NOMO-1 treated with DMSO at 0.1 percent for 48 hours (cell line): ENCODE measurements around the gene TGIF1.

Source experiments
- DNase-seq: peaks from one replicate; lab custom pipeline; 2025; ENCODE audit not compliant: unreplicated experiment; lab: John Stamatoyannopoulos, UW

TGIF1 gene

DNA sequence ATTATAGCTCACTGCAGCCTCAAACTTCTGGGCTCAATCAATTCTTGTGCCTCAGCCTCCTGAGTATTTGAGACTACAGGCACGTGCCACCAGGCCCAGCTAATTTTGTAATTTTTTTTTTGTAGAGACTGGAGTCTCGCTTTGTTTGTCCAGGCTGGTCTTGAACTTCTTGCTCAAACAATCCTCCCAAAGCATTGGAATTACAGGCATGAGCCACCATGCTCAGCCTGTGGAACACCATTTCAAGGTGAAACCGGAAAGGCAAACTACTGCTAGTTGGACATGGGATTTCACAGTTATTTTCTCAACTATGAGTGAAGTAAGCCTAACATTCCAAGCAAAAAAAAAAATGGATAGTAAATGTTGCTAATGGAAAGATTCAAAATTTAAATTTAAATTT is 20.9 kb upstream of the TGIF1 start:
- no peak for DNase-seq

DNA sequence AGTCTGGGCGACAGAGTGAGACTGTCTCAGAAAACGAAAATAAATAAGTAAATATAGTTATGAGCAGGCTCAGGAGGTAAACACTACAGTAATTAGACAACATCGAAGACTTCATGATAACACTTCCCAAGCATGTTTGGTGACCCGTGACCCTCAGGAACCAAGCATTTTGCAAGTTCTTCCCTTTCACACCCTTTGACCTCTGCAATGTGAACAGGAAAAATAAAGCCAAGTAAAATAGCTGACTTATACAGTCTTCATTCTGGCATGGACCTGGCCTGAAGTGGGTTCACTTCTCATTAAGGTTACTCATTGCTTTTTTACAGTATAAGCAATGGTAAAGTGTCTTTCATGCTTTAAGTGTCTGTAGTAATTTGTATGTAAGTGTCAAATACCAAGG is 15.3 kb upstream of the TGIF1 start:
- no peak for DNase-seq

DNA sequence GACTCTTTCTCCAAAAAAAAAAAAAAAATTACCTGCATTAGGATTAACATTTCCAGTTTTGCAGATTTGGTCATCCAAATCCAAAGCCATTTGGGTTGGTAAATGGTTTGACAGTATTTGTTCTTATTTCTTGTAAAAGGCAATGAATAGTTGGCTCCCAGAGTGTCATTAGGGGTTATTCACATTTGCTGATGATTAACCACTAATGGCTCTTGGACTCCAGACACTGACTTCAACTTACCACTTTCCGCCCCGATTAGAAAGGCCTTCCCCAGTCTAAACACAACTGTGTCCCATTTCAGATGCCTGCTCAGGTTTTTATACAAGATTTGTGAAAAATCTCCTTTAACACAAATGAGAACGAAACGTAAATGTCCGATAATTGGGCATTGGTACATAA is 9.6 kb upstream of the TGIF1 start:
- DNase-seq, result no peak

DNA sequence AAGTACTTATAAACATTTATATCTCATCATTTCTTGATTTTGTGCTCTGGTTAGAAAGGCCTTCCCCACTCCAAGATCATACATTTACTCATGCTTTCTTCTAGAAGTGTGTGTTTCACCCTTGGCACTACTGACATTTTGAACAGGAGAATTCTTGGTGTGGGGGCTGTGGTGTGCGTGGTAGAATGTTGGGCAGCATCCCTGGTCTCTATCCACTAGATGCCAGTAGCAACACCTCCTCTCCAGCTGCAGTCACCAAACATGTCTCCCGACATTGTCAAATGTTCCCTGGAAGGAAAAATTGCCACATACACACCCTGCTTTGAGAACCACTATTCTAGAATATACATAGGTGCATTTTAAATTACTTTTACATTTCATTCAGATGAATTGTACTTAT is 8.7 kb upstream of the TGIF1 start:
- no peak for DNase-seq

DNA sequence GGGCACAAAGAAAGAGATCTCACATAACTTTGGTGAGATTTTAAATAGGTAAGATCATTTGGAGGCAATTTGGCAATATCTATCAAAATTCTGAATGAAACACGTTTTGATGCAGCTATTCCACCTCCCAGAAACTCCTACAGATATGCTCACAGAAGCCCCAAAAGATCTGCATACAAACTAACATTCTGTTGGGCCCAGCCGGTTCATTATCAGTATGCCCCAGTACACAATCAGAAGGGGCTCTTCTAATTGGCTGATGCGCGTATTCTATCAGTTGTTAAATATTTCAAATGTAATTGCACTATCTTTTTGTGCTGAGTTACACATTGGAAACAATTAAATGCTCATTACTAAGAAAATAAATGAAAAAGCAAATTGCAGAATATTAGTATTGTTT is 7.1 kb upstream of the TGIF1 start:
- no peak for DNase-seq

DNA sequence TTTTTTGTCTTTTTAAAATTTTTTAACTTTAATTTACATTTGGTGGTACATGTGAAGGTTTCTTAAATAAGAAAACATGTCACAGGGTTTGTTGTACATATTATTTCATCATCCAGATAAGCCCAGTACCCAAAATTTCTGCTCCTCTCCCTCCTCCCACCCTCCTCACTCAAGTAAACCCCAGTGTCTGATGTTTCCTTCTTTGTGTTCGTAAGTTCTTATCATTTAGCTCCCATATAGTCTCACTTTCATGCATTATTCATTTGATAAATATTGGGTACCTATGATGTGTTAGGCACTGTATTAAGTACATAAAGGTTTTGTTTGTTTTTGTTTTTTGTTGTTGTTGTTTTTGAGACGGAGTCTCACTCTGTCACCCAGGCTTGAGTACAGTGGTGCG is 5.7 kb upstream of the TGIF1 start:
- DNase-seq, result no peak

DNA sequence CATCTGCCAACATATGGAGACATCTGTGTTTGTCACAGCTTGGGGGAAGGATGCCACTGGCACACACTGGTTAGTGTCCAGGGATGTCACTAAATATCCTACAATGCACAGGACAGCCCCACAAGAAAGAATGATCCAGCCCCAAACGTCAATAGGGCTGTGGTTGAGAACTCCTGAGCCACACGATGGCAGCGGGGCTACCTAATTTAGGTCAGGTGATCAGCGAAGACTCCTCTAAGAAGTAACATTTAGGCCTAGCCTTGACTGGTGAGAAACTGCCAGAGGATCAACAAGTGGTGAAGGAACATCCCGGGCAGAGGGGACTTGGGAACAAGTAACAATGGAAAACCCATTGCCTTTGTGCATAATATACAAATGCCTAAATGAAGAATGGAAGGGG is 5.0 kb upstream of the TGIF1 start:
- no peak for DNase-seq

DNA sequence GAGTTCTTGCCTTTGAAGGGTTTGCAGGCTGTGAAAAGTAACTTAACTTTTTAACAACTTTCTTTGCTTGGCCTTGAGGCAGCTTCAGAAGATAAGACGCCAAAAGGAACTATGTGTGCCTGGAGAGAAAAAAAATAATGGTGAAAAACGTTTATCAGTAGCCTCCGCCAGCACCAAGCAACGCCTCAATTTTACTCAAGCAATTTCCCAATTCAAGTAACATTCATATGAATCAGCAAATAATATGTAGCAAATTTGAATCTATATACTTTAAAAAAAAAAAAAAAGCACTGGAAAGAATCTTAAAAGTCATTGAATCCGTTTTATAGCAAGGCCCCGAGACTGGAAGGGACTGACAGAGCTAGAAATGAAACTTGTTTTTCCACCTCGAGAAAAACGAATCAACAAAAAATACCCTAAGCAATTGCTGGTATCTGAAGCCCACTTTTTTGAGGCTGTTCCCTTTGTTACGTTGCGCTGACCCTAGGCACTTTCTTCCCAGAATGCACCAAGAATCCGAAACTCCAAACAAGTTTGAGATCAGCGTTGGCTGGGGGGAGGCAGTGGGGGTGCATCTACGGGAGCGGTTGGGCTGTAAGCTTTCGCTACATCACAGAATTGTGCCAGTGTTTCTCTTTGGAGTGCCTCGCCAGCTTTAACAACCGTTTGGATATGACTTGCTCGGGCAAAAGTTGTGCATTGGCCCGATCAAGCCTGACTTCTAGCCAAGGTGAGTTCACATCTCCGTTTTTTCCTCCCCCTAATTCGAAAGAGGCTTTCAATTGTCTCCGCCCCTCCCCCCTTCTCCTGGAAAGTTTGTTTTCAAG is 2.7 kb upstream of the TGIF1 start:
- no peak for DNase-seq

DNA sequence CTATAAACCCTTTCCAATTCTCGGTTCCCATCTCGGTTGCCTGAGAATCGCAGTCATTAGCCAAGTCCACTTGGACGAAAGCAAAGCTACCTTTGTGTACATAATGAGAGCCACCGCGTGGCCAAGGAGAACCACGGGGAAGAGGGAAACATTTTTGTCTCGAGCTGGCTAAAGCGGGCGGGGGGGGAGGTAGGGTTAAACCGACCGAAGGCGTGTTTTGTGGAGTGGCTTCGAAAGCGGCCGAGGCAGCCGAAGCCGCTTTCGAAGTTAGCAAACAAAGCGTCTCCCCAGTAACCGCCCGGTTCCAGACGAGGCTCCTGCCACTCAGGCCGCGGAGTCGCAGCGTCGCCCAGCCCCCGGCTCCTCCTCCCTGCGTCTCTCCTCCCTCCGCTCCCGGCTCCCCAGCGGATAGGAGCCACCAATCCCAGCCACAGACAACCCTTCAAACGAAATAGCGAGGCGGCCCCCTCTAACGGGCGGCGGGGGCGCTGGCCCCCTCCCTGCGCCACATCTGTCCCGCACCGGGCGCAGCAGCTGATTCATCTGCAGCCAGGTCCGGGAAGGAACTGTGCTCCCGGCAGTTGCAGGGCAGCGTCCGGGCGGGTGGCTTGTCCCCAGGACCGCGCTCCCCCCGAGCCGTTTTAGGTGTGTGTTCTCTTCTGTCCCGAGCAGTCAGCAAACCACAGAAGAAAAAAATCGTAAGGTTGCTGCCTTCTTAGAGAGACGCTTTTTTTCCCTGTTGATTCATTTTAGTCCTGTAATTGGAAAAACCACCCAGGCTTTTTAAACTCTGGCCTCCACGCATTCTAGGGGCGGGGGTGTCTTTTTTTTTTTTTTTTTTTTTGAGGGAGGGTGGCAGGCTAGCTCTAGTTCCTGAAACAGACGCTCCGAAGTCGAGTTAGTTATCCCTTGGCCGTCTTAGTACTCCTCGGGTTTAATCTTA is 1.8 kb upstream of the TGIF1 start:
- DNase-seq, result peak; percentile 97

DNA sequence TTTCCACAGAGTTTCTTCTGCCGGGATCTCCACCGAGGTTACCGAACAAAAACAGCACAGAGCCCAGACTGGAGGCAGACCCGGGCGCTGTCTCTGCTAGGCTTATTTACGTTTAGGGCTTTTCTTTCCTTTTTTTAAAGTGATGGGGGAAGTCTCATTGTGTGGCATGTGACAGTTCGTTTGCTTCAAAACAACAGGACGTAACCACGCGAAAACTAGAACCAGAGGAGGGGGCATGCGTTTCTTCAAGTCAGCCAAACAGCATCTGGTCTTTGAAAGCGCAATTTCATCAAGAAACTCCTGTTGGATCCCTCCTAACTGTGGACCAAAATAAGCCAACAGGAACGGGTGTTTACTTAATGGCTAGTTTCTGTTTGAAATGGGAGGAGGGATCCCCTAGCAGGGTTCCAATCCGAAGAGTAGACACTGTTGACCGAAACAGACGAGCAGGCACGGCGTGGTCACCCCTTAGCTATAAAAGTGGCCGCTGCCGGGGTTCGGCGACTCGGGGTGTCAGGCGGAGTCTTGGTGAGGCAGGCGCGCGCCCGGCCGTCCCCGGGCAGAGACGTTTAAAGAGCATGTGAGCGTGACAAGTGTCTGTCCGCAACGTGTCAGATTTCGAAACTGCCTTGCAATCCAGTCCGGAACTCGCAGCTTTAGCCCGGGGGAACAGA is 997 bp upstream of the TGIF1 start:
- DNase-seq, result peak; percentile 96

DNA sequence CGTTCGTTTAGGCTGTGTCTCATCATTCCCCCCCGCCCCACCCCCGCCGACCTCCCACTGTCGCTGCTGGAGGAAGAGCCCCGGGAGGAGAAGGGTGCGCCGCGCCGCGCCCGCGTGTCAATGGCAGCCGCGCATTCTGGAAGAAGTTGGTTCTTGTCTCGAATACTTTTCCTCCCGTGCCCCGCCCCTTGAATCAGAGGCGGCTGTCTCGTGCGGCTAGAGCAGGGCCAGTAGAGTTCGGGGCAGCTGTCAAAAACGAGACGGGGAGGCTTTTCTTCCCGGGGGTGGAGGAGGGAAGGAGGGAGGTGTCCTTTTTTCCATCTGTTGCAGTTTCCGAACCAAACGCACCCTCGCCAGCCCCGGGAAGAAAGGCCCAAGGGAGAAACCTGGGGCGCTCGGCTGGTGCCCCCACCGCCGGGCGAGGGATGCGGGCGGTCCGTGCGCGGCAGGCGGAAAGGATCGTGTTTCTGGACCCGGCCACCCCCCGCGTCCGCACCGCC is 410 bp upstream of the TGIF1 start:
- DNase-seq, result no peak

DNA sequence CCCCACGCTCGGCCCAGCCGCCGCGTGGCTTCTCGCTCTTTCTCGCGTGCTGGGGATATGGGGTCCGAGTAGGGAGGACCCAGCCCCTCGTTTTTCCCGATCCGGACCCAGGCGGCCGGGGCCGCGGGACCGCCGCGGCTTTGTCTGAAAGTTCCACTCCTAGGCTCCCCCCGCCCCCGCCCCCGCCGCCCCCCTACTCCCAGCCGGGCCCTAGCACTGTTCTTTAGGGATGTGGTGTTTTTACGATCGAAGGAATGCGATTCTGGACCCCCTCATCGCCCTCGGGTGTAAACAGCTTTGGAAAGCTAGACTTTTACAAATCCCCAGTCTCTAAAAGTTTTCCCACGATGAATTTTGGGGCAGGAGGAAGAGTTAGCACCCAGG is 819 bp downstream of the TGIF1 start:
- no peak for DNase-seq

DNA sequence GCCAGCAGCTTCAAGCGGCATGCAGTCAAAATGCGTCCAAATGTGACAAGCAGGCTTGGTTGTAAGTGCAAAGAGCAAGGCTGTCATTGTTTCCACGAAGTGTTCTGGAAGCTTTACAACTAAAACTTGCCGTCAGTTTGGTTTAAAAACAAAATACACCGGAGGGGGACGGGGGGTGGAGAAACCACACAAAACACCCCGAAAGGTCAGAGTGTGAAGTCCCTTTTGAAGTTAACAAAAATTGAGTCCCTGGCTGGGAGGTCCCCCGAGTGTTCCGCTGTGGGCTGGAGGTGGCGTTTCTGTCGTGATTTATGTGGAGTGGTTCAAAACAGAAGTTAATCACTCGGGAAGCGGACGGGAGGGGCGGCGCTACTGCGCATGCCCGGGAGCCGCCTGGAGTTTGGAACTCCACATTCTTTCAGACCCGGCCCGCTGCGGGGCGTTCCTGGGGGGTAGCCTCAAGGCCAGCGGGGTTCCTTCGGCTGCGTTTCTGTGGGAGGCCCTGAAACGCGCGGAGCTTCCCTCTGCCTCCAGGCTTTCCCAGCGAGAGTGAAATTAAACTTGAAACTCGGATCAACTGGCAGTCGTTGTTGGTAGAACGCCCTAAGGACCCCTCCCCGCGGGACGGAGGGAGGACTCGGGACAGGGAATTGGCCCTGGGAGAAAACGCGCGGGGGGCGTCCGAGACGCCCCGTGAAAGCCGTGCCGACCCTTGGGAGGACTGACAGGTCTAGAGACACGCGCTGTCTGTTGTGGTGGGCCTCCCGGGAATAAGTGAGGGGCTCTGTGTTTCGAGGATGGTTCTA is 1.4 kb downstream of the TGIF1 start:
- DNase-seq, result peak; percentile 69

DNA sequence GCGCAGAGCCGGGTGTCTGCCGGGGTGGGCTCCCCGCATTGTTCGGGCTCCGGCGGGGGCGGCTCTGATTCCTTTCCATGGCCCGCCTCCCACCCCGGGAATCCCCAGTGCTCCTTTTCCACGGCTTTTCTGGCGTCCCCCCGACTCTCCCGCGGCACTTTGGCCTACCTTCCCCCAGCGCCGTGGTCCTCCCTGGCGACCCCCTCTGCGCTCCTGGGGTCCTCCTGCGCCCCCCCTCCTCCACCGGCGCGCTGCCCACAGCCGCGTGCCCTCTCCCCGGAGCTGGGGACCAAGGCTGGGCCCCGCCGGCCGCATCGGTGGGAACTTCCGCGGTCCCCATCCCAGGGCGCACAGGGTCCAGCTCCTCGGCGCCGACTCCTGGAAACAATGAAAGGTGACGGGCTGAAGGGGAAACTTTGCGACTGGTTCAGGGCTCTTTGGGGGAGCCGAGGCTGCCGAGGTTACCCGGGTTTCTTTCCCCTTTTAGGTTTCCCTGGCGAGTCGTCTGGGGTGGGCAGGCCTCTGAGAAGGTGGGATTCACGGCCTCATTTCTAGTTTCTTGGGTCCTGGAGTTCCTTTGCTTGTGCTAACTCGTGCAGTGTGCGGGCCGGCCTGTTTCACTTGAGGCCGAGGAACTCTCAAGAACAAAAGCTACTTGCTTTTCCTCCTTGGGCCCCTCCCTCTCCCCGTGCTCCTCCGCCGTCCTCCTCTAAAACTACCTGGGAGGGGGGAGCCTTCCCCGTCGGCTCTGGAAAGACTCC is 2.2 kb downstream of the TGIF1 start:
- DNase-seq, result no peak

DNA sequence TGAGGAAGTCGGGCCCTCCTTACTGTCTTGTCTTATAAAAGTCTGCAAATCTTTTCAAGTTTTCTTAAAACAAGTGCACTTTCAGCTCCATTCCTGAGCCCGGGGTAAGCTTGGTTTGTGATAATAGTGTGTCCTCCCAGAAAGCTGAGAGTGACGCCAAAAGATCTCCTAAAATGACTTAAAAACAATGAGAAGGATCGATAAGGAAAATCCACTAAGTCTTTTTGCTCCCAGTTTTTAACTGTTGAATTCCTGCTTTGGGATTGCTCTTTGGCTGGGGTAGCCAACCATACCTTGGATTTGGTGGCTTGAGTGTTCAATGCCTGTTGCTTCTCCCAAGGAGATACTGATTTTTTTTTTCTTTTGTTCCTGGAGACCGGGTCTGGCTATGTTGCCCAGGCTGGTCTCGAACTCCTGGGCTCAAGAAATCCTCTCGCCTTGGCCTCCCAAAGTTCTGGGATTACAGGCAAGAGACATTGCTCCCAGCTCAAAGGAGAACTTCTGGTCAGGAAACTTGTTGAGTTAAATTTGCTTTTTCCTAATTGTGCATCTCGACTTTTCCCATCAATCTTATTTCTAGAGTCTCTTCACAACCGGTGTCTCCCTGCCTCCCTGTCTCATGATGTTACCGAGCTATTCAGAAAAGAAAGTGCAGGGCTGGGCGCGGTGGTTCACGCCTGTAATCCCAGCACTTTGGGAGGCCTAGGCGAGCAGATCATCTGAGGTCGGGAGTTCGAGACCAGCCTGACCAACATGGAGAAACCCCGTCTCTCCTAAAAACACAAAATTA is 3.0 kb downstream of the TGIF1 start:
- DNase-seq, result no peak

DNA sequence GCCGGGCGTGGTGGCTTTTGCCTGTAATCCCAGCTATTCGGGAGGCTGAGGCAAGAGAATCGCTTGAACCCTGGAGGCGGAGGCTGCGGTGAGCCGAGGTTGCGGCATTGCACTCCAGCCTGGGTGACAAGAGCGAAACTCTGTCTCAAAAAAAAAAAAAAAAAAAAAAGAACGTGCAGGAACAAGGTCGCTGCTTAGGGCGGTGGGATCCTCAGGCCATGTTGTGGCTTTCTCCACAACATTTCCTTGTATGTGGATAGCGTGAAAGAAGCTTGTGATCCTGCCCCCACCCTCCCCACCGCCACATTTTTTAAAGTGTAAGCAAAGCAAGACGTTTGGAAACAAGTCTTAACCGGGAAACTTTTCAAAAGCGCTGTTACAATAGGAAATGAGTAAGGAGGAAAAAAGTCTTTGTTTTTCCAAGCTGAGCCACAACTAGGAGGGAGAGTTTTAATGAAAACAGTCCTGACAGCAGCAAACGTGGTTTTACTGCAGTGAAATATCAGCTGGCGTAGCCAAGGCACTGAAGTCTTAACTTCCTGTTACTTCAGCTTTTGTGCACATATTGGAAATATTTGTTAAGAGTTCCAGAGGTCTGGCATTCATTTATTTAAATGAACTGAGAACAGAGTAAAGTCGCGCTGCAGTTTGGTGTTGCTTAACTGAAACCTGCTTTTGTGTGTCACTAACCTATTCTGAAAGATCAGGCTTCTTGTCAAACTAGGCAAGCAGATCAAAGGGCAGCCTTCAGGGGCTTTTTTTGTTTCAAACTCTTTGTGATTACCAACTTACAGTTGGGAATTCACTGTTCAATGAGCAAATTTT is 3.8 kb downstream of the TGIF1 start:
- DNase-seq, result peak; percentile 45

DNA sequence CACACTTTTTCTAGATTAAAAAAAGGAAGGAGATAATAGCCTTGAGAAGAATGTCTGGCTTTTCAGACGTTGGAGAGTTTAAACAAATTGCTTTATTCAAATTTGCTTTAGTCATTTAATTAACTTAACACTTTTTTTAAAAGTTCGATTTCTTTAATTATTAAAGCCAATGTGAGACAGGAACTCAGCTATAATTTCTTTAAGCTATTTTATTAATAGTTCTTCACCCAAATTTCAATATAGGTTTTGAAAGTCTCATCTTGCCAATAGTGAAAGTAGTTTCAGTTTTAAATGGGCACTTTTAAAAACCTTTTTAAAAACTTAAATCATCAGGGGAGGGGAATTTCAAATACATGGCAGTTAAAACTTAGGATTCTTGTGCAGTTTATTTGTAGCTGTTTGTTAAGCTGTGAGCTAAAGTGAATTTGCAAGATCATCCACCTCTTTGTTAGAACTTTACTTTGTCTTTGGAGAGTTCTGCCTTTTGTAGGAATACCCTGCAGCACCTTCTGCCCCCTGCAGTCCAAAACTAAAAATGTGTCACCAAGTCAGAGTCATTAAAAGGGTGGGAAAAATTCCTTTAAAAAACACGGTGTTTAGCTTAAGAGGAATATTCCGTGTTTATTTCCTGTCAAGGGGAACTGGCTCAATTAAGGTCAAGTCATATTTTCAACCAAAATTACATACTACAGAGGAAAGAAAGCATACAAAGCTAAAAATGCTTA is 4.6 kb downstream of the TGIF1 start:
- peak; percentile 64 for DNase-seq
